D721Med (cell line): ENCODE measurements around the gene KIAA2012.

Experiments
- DNase-seq: peaks from one replicate; pipeline ENCODE4 v3.0.0; 2011; ENCODE audit warnings: low spot score; ENCODE audit not compliant: insufficient read length
- FAIRE-seq: peaks from 2 replicates; lab custom pipeline; 2011; peaks lifted over from hg19 to GRCh38; lab: Jason Lieb, UNC
- TF ChIP-seq, protein P1 (sequence below): IDR thresholded peaks from 2 replicates; pipeline ENCODE4 v1.5.1; 2012; ENCODE audit warnings: mild to moderate bottlenecking, control low read depth; ENCODE audit not compliant: insufficient read depth; ENCODE audit errors: missing control alignments

Gene KIAA2012

GRCh38 chr2:202114291-202114690 lies 41.2 kb downstream of the KIAA2012 start:
- FAIRE-seq (no peak), DNase-seq (no peak)
- TF ChIP-seq, protein P1, sequence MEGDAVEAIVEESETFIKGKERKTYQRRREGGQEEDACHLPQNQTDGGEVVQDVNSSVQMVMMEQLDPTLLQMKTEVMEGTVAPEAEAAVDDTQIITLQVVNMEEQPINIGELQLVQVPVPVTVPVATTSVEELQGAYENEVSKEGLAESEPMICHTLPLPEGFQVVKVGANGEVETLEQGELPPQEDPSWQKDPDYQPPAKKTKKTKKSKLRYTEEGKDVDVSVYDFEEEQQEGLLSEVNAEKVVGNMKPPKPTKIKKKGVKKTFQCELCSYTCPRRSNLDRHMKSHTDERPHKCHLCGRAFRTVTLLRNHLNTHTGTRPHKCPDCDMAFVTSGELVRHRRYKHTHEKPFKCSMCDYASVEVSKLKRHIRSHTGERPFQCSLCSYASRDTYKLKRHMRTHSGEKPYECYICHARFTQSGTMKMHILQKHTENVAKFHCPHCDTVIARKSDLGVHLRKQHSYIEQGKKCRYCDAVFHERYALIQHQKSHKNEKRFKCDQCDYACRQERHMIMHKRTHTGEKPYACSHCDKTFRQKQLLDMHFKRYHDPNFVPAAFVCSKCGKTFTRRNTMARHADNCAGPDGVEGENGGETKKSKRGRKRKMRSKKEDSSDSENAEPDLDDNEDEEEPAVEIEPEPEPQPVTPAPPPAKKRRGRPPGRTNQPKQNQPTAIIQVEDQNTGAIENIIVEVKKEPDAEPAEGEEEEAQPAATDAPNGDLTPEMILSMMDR = no peak

DNA sequence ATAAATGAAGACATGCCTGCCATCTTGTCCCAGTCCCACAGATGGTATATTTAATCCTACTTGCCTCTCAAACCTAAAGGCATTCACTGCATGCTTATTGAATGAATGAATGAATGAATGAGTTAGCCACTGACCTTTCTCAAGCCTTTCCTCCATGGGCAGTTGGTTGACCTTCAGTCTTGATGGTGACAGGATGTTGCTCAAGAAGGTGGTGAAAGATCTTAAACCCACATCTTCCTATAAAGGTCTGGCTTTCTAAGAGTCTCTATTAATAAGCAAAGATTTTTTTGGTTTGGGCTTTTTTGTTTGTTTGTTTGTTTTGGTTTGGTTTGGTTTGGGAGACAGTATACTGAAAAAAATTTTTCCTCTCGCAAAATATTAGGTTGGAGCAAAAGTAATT lies 41.7 kb downstream of the KIAA2012 start:
- TF ChIP-seq, protein P1 = no peak
- FAIRE-seq (no peak), DNase-seq (no peak)

DNA sequence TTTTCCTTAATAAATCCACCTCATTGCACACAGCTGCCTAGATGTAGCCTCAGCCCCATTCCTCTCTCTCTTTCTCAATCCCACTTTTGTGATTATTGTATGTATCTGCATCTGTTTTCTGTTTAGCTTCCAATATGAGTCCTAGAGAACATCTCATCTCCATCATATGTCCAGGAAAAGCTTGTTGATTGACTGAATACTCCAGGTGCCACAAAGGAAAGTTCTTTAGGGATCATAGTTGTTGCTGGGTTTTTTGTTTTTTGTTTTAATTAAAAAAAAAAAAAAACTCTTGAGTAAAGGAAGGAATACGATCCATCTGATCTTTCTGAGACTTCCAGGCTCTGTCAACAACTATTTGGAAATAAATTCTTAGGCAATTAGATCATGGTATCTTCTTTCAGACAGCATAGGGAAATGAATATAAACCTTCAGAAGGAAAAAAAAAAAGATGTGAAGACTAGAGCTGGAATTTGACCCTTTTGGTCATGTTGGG lies 42.5 kb downstream of the KIAA2012 start:
- TF ChIP-seq, protein P1 = no peak
- FAIRE-seq = no peak
- no peak for DNase-seq

DNA sequence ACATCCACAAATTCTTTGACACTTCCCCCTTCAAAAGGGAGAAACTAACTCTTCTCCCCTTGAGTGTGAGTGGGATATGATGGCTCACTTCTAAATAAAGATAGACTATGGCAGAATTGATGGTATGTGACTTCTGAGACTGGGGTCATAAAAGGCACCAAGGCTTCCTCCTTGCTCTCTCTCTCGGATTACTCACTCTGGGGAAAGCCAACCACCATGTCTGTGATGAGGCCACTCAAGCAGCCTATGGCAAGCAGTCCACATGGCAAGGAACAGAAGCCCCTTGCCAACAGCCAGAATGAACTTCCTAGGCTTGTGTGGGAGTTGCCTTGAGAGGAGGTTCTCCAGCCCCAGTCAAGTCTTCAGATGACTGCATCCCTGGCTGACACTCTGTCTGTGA lies 43.6 kb downstream of the KIAA2012 start:
- DNase-seq (no peak), FAIRE-seq (no peak)
- TF ChIP-seq, protein P1 = no peak

DNA sequence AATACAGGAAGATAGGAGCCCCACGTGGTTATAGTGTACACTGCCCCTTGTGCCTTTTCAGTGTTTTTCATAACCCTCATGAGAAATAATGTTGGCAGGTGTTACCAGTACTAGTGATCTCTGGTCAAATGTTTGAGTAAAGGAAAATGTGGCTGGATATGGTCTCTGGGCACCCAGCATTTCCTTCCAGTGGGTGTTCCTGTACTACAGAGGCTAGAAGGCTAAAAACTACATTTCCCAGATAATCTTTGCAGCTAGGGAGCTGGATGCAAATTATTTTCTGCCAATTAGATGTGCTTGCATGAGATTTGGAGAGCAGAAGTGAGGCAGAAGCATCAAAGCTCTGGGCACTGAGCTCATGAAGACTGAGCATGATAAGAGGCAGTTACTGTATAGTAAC lies 45.1 kb downstream of the KIAA2012 start:
- no peak for FAIRE-seq

DNA sequence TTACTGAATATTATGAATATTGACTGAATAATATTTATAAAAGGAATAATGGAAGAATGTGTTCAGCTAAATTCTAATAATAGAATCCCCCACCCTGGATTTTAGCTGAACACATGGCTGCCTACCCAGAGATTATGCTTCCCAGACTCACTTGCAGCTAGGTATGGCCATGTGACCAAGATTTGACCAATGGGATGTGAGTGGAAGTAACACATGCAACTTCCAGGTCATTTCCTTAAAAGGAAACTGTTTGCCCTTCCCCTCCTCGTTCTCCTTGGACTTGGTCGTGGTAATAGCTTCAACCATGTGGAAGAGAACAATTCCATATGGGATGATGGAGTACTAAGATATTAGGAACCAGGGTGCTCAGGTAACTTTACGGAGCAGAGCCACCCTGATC lies 47.8 kb downstream of the KIAA2012 start:
- TF ChIP-seq, protein P1 = no peak
- DNase-seq (no peak), FAIRE-seq (no peak)

More for the DNA sequence above, 45.1 kb downstream of the KIAA2012 start:
- TF ChIP-seq, protein P1 = no peak
- no peak for DNase-seq

GRCh38 chr2:202121532-202122162 lies 48.6 kb downstream of the KIAA2012 start:
- TF ChIP-seq, protein P1 = no peak
- FAIRE-seq (no peak), DNase-seq (no peak)
